Adrenal gland (tissue), 12 donors: ENCODE results near the gene CLCN5. TPM values are rescaled to one million over a fixed set of nuclear protein-coding genes. Genes with fewer than 3 reads are reported as not detected.

Experiments used
- DNase-seq, 7 donors: peaks; one replicate each; pipeline ENCODE4 v3.0.0-alpha.2; 2019 to 2020
- H3K27ac ChIP-seq, 5 donors: fragments of 200-600 bp; sonication (generic) in 4 of 5; 1 replicate in 3 of 5; 2 replicates in 2 of 5; pipeline versions ENCODE4 v1.5.1 to v1.8.0; 2016 to 2020; ENCODE audit warnings: mild to moderate bottlenecking in 1 of 5
- H3K27me3 ChIP-seq: fragments of 200-600 bp; 2 replicates; pipeline ENCODE4 v1.8.0; 2021
- H3K36me3 ChIP-seq, 2 donors: fragments of 200-600 bp; replicated peaks in 1 of 2; 1 replicate in 1 of 2; 2 replicates in 1 of 2; pipeline versions ENCODE4 v1.5.1 to v1.8.0; 2018 to 2022
- H3K4me1 ChIP-seq, 2 donors: fragments of 200-600 bp; replicated peaks in 1 of 2; 1 replicate in 1 of 2; 2 replicates in 1 of 2; pipeline versions ENCODE4 v1.5.1 to v1.8.0; 2018 to 2021
- H3K4me3 ChIP-seq, 4 donors: fragments of 200-600 bp; sonication (generic) in 3 of 4; one replicate each; pipeline ENCODE4 v1.5.1; 2016 to 2018
- H3K9me3 ChIP-seq, 3 donors: fragments of 200-600 bp; sonication (generic) in 1 of 3; replicated peaks in 1 of 3; 1 replicate in 2 of 3; 2 replicates in 1 of 3; pipeline versions ENCODE4 v1.5.1 to v1.8.0; 2016 to 2021
- POLR2A ChIP-seq, 2 donors: fragments of 450-650 bp; IDR thresholded peaks; one replicate each; pipeline ENCODE4 v1.6.1; 2017; ENCODE audit warnings: antibody characterized with exemption in 2 of 2, mild to moderate bottlenecking in 2 of 2, moderate library complexity in 1 of 2
- WGBS, 4 donors: extraction: QIAGEN DNeasy Blood & Tissue Kit in 2 of 4; methylation state at CpG; one replicate each; pipeline versions ENCODE4 v1.1.5 to v1.1.7; 2013 to 2017; 5-methylcytosine and 5-hydroxymethylcytosine counted together
- intact Hi-C, 2 donors: fragments of 100-400 bp; cut with DNase I; formaldehyde crosslinking; loops; one replicate each; pipeline versions ENCODE4 v1.14.1 to v1.15.0; 2022 to 2023
- polyA plus RNA-seq, 3 donors: library from polyadenylated mRNA; stranded (reverse); fragments of 200-250 nt in 2 of 3; fragments of 350-450 nt in 1 of 3; fragmentation: Illumina TruSeq in 1 of 3; extraction: RNeasy Lipid Tissue Mini Kit (QIAGEN cat#74804) in 1 of 3; gene quantifications; one replicate each; pipeline ENCODE4 v1.2.3, GENCODE V29; 2013 to 2014
- total RNA-seq, 9 donors: library from RNA; depleted of rRNA in 4 of 9; stranded (reverse); fragments of >200 nt in 4 of 9; fragments of 120-200 nt in 1 of 9; fragmentation: NEBNext Ultra II Directional in 1 of 9; extraction: Animal tissue kit (Norgen Biotek cat#: 25700) in 1 of 9; gene quantifications; one replicate each; pipeline versions ENCODE4 v1.1.0 to v1.2.4, GENCODE V29; 2013 to 2023
- TF ChIP-seq, protein P1 (sequence below), 6 experiments: fragments of 450-650 bp in 4 of 6; fragments of 200-600 bp in 2 of 6; sonication (generic) in 1 of 6; IDR thresholded peaks; 1 replicate in 5 of 6; 2 replicates in 1 of 6; pipeline versions ENCODE4 v1.5.1 to v1.8.0; 2016 to 2021; ENCODE audit warnings: antibody characterized with exemption in 6 of 6, mild to moderate bottlenecking in 2 of 6, moderate library complexity in 1 of 6
- donor health status: healthy with polysubstance abuse.
- donor health status: Bipolar disorder and iron deficiency.
- donor health status: DM: yes; HTN: yes; CAD: no.
- donor health status: DM: no; HTN: no; CAD: no.
- donor health status: DM: no; HTN: no; CAD: no.
- donor health status: DM: yes; HTN: yes; CAD: no.

CLCN5 gene
- total and polyA plus RNA-seq, 12 donors = 3.3 to 17.3 (median 8.6) TPM

DNA sequence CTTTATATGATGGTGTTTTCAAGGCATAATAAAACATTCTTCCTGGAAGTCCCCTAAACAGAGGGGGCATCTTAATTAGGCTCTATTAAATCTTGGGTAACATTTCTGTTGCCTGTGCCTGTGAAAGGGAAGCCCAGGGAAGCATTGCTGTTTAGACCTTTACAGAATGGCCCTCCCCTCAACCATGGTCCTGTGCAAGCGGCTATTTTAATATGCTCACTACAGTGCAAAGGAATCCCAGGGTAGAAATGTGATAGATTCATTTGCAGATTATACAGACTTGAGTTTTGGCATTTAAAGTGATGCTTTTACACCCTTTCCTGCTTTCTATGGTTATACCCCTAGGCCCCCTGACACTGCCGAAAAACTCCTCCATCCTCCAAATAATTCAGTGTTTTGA lies 65.3 kb downstream of the CLCN5 start:
- intact Hi-C loops = no loop called here
- Histone ChIP-seq H3K4me1 (no peaks in the 10 kb centered on the region), H3K4me3 (no peak overlapping the region), H3K9me3 (no peaks in the 10 kb centered on the region), H3K36me3 (no peaks in the 10 kb centered on the region), H3K27ac (no peak overlapping the region), H3K27me3 (no peaks in the 10 kb centered on the region)
- no peak for TF ChIP-seq POLR2A (IDR thresholded peaks at IDR 0.05)
- TF ChIP-seq, protein P1, sequence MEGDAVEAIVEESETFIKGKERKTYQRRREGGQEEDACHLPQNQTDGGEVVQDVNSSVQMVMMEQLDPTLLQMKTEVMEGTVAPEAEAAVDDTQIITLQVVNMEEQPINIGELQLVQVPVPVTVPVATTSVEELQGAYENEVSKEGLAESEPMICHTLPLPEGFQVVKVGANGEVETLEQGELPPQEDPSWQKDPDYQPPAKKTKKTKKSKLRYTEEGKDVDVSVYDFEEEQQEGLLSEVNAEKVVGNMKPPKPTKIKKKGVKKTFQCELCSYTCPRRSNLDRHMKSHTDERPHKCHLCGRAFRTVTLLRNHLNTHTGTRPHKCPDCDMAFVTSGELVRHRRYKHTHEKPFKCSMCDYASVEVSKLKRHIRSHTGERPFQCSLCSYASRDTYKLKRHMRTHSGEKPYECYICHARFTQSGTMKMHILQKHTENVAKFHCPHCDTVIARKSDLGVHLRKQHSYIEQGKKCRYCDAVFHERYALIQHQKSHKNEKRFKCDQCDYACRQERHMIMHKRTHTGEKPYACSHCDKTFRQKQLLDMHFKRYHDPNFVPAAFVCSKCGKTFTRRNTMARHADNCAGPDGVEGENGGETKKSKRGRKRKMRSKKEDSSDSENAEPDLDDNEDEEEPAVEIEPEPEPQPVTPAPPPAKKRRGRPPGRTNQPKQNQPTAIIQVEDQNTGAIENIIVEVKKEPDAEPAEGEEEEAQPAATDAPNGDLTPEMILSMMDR (IDR thresholded peaks at IDR 0.05) = no peak
- 80 to 94% (median 89%) methylated on average over 2 of the region's 2 CpGs for WGBS, 4 donors
- no peak for DNase-seq

GRCh38 chrX:49988143-49988542 lies 65.7 kb downstream of the CLCN5 start:
- TF ChIP-seq POLR2A (IDR thresholded peaks at IDR 0.05) = no peak
- TF ChIP-seq, protein P1 (IDR thresholded peaks at IDR 0.05) = no peak
- no peak for DNase-seq
- Histone ChIP-seq H3K4me3 (no peak overlapping the region), H3K4me1 (no peaks in the 10 kb centered on the region), H3K27ac (no peak overlapping the region), H3K27me3 (no peaks in the 10 kb centered on the region), H3K9me3 (no peaks in the 10 kb centered on the region), H3K36me3 (no peaks in the 10 kb centered on the region)
- 69 to 93% (median 84%) methylated on average over 5 of the region's 5 CpGs for WGBS, 4 donors
- intact Hi-C loops = no loop called here

DNA sequence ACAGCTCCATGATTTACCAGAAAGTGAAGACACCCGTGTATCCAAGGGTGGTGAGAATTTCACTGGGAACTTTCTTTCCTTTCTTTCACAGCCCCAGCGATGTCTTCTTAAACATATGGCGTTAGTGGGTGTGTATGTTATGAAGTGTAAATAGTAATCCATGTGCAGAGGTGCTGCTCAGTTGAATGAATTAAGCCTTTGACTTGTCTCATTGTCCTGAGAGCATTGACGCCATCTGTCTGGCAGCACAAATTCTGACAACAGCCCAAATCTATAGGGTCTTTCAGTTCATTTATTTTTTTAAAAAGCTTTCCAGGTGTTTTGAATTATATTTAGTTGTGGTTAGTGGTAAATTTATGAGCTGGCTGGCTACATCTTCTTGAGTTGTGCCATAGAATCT lies 69.4 kb downstream of the CLCN5 start:
- no peak overlapping the region for H3K4me3 ChIP-seq
- TF ChIP-seq POLR2A (IDR thresholded peaks at IDR 0.05) = no peak
- TF ChIP-seq, protein P1 (IDR thresholded peaks at IDR 0.05) = no peak
- no peaks in the 10 kb centered on the region for H3K9me3 ChIP-seq
- H3K27ac ChIP-seq = no peak overlapping the region
- H3K4me1 ChIP-seq = no peaks in the 10 kb centered on the region
- intact Hi-C loops = no loop called here
- no peaks in the 10 kb centered on the region for H3K36me3 ChIP-seq
- no peaks in the 10 kb centered on the region for H3K27me3 ChIP-seq
- no peak for DNase-seq
- WGBS, 4 donors = 71 to 91% (median 87%) methylated on average over 4 of the region's 4 CpGs

DNA sequence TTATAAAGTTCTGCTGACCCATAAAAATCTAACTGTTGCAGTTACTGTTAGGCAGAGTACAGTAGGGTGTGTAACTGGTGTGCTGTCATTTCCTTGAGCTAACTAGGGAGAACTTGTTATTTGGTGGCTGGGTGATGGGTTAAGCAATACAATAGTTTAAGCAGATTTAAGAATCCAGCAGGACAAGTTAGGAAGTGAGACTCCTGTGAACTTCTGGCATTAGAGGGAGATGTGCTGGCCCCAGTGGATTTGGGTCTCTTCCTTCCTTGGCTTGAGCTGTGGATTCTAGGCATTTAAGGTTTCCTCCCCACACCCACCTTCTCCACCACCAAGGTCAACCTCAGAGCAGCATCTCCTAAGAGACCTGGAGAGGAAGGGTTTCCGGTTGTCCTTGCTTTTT lies 70.5 kb downstream of the CLCN5 start:
- Histone ChIP-seq H3K27ac (no peak overlapping the region), H3K27me3 (no peaks in the 10 kb centered on the region), H3K4me1 (no peaks in the 10 kb centered on the region), H3K9me3 (no peaks in the 10 kb centered on the region), H3K36me3 (no peaks in the 10 kb centered on the region), H3K4me3 (no peak overlapping the region)
- WGBS, 4 donors = 70 to 90% (median 80%) methylated on average over 1 of the region's 1 CpG
- no peak for TF ChIP-seq POLR2A (IDR thresholded peaks at IDR 0.05)
- TF ChIP-seq, protein P1 (IDR thresholded peaks at IDR 0.05) = no peak
- intact Hi-C loops = no loop called here
- DNase-seq = no peak
